Measurements from ENCODE around the gene CRYGA. TPM values are rescaled to one million over a fixed set of nuclear protein-coding genes. Genes with fewer than 3 reads are reported as not detected.

CRYGA gene
- polyA plus RNA-seq, 1 donor from 2014 or later: not detected

DNA sequence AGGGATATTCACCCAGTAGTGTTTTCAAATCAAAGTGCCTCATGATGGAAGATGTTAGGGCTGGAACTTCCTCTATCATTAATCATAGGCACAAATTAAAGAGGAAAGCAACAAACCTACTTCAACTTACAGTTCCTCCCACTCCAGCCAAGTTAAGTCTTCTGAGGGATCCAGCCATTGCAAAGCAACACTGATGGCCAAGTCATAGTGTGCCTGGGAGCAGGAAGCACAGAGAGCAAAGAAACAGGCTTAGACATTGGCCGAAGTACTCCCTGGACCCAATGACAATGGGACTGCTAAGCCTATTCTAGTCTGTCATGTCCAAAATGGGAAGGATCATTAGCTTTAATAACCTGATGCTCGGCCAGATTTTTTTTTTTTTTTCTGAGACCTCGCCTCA, 19.4 kb upstream of the CRYGA start:
- Mint-ChIP-seq H3K4me3 (peak overlapping the region in 2 of 4 donors; percentile 23 to 52), H3K9me3 (no peaks in the 10 kb centered on the region), H3K4me1 (peaks cover 5 to 15% (median 9%) of the 10 kb centered on the region in 3 donors), H3K27ac (no peak overlapping the region), H3K27me3 (peaks cover 8% of the 10 kb centered on the region), H3K36me3 (no peaks in the 10 kb centered on the region)

DNA sequence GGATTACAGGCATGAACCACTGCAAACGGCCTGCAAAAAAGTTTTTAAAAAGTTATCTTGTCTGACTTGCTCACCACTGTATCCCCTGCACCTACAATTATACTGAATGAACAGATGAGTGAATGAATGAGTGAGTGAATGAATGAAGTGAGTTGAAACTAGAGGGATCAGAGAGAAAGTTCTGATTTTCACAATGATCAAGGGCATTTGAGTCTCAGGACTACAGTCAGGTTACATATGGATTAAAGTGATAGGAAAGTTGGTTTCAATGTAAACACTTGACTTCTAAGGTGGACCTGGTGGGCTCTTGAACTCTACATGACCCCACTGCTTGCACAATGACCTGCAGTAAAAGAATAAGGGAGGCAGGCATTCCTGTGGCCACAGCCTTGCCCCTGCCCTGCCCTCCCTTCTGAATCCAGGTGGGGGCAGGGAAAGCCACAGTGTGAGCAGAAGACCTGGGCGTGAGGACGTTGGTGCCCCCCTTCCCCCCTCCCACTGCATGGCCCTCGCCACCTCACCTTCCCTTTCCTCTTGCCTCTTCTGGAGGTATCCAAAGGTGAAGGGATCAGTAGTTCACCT, 15.7 kb upstream of the CRYGA start:
- no peaks in the 10 kb centered on the region for H3K9me3 Mint-ChIP-seq
- H3K4me3 Mint-ChIP-seq: no peak overlapping the region
- peaks cover 7% of the 10 kb centered on the region for H3K27me3 Mint-ChIP-seq
- no peak overlapping the region for H3K27ac Mint-ChIP-seq
- H3K4me1 Mint-ChIP-seq: peaks cover 6 to 9% (median 8%) of the 10 kb centered on the region in 3 donors
- H3K36me3 Mint-ChIP-seq: peaks cover 3% of the 10 kb centered on the region

DNA sequence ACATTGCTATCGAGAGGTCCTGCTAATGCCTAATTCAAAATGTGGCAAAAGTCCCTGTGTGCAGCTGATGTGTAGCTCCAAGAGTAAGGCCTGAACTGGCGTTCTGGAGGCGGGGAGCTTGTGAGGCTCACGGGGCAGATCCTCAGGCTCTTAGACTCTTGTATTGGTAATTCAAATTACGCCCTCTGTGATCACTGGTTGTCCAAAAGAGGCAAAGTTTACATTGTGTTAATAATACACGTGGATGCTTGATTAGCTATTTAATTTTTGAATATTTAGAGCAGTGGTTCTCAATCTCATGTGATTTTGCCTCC, 12.4 kb upstream of the CRYGA start:
- Mint-ChIP-seq H3K36me3 (peaks cover 3% of the 10 kb centered on the region), H3K4me3 (no peak overlapping the region), H3K4me1 (peaks cover 0 to 6% (median 5%) of the 10 kb centered on the region in 3 donors), H3K9me3 (no peaks in the 10 kb centered on the region), H3K27me3 (peaks cover 7% of the 10 kb centered on the region), H3K27ac (no peak overlapping the region)

DNA sequence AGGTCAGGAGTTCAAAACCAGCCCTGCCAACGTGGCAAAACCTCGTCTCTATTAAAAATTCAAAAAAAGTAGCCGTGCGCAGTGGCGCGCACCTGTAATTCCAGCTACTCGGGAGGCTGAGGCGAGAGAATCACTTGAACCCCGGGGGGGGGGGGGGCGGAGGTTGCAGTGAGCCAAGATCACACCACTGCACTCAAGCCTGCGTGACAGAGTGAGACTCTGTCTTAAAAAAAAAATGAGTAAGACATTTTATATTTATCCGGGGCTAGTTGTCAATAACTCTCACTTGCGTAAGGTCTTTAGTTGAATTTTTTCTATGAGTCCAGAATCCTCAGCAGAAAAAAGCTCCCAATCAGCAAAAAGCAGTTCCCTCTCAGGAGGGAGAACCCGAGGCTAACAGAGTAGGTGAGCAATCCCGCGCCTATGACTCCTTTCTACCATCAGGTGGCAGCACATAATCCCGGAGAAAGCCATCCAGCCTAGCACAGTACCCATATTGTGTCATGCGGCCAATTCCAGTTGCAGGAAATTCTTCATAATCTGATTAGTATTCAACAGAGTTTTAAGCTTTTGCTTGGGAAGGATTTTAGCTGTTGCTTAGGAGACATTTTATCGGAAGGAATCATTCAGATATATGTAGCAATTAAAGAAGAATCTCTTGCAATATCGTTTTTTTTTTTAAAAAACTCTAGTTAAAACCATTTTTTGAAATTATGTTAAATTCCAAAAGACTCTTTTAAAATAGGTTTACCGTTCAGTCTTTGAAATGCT, 11.9 kb upstream of the CRYGA start:
- Mint-ChIP-seq H3K27me3 (peaks cover 7% of the 10 kb centered on the region), H3K4me3 (no peak overlapping the region), H3K27ac (no peak overlapping the region), H3K36me3 (peaks cover 3% of the 10 kb centered on the region), H3K4me1 (peaks cover 0 to 6% (median 5%) of the 10 kb centered on the region in 3 donors), H3K9me3 (no peaks in the 10 kb centered on the region)

- Mint-ChIP-seq H3K36me3 (peaks cover 4% of the 10 kb centered on the region), H3K4me1 (peaks cover 0 to 6% (median 5%) of the 10 kb centered on the region in 3 donors), H3K9me3 (no peaks in the 10 kb centered on the region), H3K27ac (no peak overlapping the region), H3K27me3 (peaks cover 7% of the 10 kb centered on the region), H3K4me3 (no peak overlapping the region)
Observed at GRCh38 chr2:208174144-208174543, 10.8 kb upstream of the CRYGA start.

GRCh38 chr2:208172125-208172524, 8.7 kb upstream of the CRYGA start:
- Mint-ChIP-seq H3K27ac (no peak overlapping the region), H3K27me3 (peaks cover 8% of the 10 kb centered on the region), H3K9me3 (no peaks in the 10 kb centered on the region)

DNA sequence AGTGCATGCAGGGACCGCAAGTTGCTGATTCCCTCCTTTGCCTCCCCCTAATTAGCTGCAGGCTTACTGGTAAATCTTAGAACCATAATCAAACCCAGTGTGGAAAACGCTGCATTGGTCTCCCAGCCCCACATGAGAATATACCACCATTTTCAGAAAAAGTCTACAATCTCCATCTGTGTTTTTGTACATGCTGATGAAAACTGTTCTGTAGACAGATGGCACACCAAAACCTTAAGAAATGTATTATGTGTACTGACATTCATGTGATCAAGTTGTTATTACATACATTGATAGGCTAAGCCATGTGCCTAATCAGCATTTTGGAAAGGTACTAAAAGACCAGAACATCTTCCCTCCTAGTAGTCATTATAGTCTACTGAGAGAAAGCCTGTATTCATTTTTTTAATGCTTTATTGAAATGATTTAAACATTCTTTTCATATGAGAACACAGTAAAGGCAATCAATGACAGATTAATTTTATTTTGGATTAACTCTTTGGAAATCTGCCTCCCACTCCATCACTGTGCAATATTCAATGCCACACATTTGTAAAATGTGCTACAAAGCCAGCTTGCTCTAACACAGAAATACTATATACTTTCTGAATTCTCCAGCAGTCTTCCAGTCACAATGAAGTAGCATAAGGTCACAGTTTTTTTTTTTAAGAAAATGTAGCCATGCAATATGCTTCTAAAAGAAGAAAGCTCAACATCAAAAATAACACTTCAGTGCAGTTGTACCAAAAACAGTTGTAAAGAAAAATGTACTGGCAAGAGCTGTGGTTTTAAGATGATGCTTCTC, 1.8 kb upstream of the CRYGA start:
- Mint-ChIP-seq H3K27ac (no peak overlapping the region), H3K9me3 (peaks cover 0 to 1% (median 0%) of the 10 kb centered on the region in 3 donors), H3K4me1 (no peaks in the 10 kb centered on the region), H3K36me3 (peaks cover 1% of the 10 kb centered on the region), H3K4me3 (no peak overlapping the region), H3K27me3 (peaks cover 10% of the 10 kb centered on the region)

More at GRCh38 chr2:208172125-208172524, 8.7 kb upstream of the CRYGA start:
- H3K4me3 Mint-ChIP-seq: no peak overlapping the region
- peaks cover 0 to 6% (median 5%) of the 10 kb centered on the region in 3 donors for H3K4me1 Mint-ChIP-seq
- H3K36me3 Mint-ChIP-seq: peaks cover 4% of the 10 kb centered on the region

DNA sequence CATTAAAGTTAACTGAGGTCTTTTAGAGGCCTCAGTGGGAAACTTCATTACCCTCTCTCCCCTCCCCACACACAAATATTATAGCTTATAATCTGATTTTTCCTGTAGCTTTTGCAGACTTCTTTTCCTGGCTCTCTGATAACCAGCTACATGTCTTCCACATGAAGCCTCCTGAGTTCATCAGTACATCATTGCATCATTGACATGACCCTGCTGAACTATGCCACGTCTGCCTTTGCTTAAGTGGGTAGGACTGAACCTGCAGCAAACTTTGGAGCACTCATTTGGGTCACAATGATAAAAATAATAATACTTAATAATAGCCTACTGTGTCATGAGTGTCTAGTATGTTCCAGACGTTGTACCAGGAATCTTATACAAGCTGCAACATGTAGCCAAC, 7.0 kb downstream of the CRYGA start:
- H3K36me3 Mint-ChIP-seq: no peaks in the 10 kb centered on the region
- H3K9me3 Mint-ChIP-seq: peaks cover 0 to 6% (median 4%) of the 10 kb centered on the region in 3 donors
- H3K27me3 Mint-ChIP-seq: no peaks in the 10 kb centered on the region
- no peaks in the 10 kb centered on the region for H3K4me1 Mint-ChIP-seq
- H3K27ac Mint-ChIP-seq: no peak overlapping the region
- H3K4me3 Mint-ChIP-seq: no peak overlapping the region

- Mint-ChIP-seq H3K4me1 (no peaks in the 10 kb centered on the region), H3K9me3 (peaks cover 2 to 16% (median 7%) of the 10 kb centered on the region in 3 donors), H3K4me3 (no peak overlapping the region), H3K36me3 (peaks cover 2% of the 10 kb centered on the region), H3K27me3 (peaks cover 4% of the 10 kb centered on the region), H3K27ac (no peak overlapping the region)
Observed at GRCh38 chr2:208153156-208153555, 10.2 kb downstream of the CRYGA start.

GRCh38 chr2:208150956-208151355, 12.4 kb downstream of the CRYGA start:
- peaks cover 4% of the 10 kb centered on the region for H3K27me3 Mint-ChIP-seq
- peaks cover 2 to 16% (median 7%) of the 10 kb centered on the region in 3 donors for H3K9me3 Mint-ChIP-seq

DNA sequence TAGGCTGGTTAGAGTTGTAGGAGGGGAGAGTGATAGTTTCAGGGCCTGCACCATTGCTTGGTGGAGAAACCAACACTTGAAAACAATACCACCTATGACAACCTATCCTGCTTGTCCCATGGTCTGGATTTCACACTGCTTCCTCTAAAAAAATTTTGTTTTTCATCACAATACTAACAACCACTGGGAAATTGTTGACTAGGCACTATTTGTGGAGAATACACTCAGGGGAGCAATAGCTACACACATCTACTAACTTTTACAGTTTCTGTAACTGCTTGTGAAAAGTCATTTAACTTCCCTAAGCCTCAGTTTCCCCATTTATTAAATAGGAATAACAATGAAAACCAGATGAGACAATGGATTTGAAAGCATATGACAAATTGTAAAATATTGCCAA, 13.3 kb downstream of the CRYGA start:
- Mint-ChIP-seq H3K4me1 (no peaks in the 10 kb centered on the region), H3K4me3 (no peak overlapping the region), H3K27ac (no peak overlapping the region), H3K36me3 (peaks cover 2% of the 10 kb centered on the region), H3K27me3 (peaks cover 4% of the 10 kb centered on the region), H3K9me3 (peaks cover 2 to 16% (median 7%) of the 10 kb centered on the region in 3 donors)

More at GRCh38 chr2:208150956-208151355, 12.4 kb downstream of the CRYGA start:
- Mint-ChIP-seq H3K27ac (no peak overlapping the region), H3K4me3 (no peak overlapping the region), H3K4me1 (no peaks in the 10 kb centered on the region), H3K36me3 (peaks cover 2% of the 10 kb centered on the region)

DNA sequence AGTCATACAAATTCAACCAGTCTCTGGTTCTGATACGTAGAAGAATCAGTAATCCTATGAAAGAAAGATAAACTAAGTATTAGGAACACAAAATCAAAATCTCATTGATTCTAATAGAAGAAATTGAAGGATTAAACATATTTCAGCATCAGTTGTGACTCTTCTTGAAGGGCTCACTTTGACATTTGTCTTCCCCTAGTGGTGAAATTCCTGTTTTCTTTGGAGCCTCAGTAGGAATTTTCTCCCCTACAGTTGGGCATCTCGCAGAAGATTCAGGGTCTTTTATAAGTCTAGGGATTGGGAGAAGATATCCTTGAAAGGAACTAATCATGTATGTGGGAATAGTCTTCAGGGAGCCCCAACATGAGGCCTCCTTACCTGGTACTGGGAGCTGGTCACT, 14.6 kb downstream of the CRYGA start:
- Mint-ChIP-seq H3K36me3 (peaks cover 2% of the 10 kb centered on the region), H3K4me3 (no peak overlapping the region), H3K27ac (no peak overlapping the region)

GRCh38 chr2:208147759-208148158, 15.6 kb downstream of the CRYGA start:
- H3K27me3 Mint-ChIP-seq: peaks cover 4% of the 10 kb centered on the region
- no peak overlapping the region for H3K27ac Mint-ChIP-seq
- peaks cover 2% of the 10 kb centered on the region for H3K36me3 Mint-ChIP-seq
- no peak overlapping the region for H3K4me3 Mint-ChIP-seq
- no peaks in the 10 kb centered on the region for H3K4me1 Mint-ChIP-seq
- H3K9me3 Mint-ChIP-seq: peaks cover 2 to 16% (median 7%) of the 10 kb centered on the region in 3 donors

More for the DNA sequence above, 14.6 kb downstream of the CRYGA start:
- H3K4me1 Mint-ChIP-seq: no peaks in the 10 kb centered on the region
- H3K27me3 Mint-ChIP-seq: peaks cover 4% of the 10 kb centered on the region
- peaks cover 2 to 16% (median 7%) of the 10 kb centered on the region in 3 donors for H3K9me3 Mint-ChIP-seq

GRCh38 chr2:208147008-208147407, 16.4 kb downstream of the CRYGA start:
- Mint-ChIP-seq H3K27ac (no peak overlapping the region), H3K4me1 (no peaks in the 10 kb centered on the region), H3K4me3 (no peak overlapping the region), H3K9me3 (peaks cover 2 to 15% (median 7%) of the 10 kb centered on the region in 3 donors), H3K27me3 (peaks cover 4% of the 10 kb centered on the region), H3K36me3 (peaks cover 2% of the 10 kb centered on the region)

GRCh38 chr2:208146006-208146405, 17.4 kb downstream of the CRYGA start, which contains the start of gene CRYGB:
Gene CRYGB (minus strand): TSS chr2:208146158. CDS start chr2:208146120, 38 bp downstream.
- Mint-ChIP-seq H3K4me3 (no peak within 1 kb of the TSS), H3K9me3 (peaks cover 2 to 5% (median 2%) of the 10 kb centered on the region in 3 donors), H3K36me3 (peaks cover 2% of the 10 kb centered on the region), H3K4me1 (no peaks in the 10 kb centered on the region), H3K27ac (no peak within 1 kb of the TSS), H3K27me3 (peaks cover 4% of the 10 kb centered on the region)
